ENCODE measurements around the gene TNXB.
"Not testable (repeated sequence)": the region's sequence is repeated elsewhere in the genome, so short reads cannot be mapped to it uniquely, and the experiment has no call there.

GRCh38 chr6:32049149-32049548, 60.0 kb downstream of the TNXB start:
- not testable (repeated sequence) for TF ChIP-seq EZH2 (IDR thresholded peaks at IDR 0.05; ENCODE audit: borderline replicate concordance, low read depth, low read length, poor library complexity, severe bottlenecking); CTCF (conservative IDR thresholded peaks at IDR 0.05; ENCODE audit: low read depth, low read length)
